ENCODE measurements around the gene TMEM269.
"Not testable (repeated sequence)": the region's sequence is repeated elsewhere in the genome, so short reads cannot be mapped to it uniquely, and the experiment has no call there.

TMEM269 gene

DNA sequence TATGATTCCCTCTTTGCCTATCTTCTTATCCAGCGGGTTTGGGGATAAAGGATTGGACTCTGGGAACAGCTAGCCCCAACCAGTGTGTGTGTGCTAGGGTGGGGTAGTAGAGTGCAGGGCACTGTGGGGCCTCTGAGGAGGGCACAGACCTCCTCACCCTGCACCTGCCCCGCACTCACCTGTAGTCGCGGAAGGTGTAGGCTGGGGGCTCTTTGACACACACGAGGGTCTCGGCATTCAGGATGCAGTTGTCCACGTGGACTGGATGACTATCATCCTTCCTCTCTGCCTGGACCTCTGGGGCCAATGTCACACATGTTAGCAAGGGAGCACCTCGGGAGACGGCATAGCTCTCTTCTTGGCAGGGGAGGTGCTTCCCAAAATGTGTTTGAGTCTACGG, 36.8 kb upstream of the TMEM269 start:
- no peak for DNase-seq (ENCODE audit: low read depth, low spot score)

DNA sequence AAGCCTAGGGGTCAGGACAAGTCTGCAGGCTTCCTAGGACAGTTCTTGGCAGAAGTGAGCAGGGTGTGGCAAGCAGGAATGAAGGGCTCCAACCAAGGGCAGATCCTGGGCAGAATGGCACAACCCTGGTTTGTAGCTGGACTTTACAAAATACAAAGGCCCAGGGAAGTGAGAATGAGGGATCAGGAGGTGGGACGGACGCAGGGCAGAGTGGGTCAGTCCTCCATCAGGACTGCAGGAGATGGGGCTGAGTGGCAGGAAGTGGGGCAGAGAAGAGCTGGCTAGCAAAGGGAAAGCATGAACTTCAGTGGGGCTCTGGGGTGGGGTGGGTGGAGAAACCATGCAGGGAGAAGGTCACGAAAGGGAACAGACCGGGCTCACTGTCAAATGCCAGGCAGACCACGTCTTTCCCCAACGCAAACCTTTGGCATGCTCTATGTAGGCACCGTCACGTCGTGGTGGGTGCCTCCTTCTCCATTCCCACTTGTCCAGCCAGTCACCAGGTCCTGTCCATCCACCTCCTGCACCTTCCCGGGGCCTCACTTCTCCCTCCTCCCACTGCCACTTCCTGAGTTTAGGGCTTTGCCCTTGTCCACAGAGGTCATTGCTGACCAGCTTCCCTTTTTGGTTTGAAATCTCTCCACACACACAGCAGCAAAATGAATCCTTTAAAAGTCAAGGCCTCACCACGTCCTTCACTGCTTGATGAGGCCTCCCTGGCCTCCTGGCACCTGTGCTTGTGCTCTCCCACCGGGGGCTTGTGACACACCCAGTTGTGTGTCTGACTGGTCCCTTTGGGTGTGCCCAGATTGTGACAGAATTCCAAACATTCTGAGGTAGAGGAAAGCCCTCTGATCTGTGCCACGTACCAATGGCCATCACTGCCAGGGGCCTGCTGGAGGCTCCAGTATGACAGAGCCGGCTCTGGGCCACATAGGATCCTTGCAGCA, 36.1 kb upstream of the TMEM269 start:
- DNase-seq (ENCODE audit: low read depth, low spot score) = no peak

GRCh38 chr1:42750041-42750440, 34.8 kb upstream of the TMEM269 start:
- DNase-seq (ENCODE audit: low read depth, low spot score) = no peak

GRCh38 chr1:42751511-42752070, 33.2 kb upstream of the TMEM269 start:
- DNase-seq (ENCODE audit: low read depth, low spot score) = not testable (repeated sequence)

DNA sequence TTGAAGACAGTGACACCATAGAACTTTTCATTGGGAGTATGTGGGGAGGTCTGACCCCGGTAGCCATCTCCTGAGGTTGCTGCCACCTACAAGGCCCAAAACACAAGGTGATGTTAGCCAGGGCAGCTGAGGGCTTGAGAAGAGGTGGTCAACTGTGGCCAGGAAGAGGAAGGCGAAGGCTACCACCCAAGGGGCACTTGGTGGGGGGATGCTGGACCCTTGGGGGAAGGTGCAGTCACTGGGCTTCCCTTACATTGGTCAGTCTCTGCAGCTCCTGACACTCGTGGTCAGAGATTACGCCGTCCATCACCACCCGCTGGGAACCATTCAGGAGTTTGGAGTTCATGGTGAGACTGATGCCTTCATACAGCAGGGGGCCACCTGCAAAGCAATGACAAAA, 32.5 kb upstream of the TMEM269 start:
- no peak for DNase-seq (ENCODE audit: low read depth, low spot score)

DNA sequence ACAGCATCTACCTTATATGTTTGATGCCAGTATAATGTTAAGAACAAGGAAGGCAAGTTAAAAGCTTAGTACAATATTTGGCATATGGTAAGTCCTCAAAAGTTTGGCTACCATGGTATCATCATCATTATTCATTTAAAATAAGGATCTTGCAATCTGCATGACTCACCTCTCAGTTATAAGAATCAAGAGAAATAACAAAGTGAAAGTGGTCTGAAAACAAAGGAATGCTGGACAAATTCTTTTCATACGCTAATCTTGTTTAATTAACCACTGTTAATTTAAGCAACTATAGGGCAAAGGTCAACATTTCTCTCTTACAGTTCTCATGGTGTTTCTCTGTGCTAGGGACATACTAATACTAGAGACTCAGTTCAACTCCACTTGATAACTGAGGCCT, 31.7 kb upstream of the TMEM269 start:
- DNase-seq (ENCODE audit: low read depth, low spot score) = no peak

GRCh38 chr1:42756956-42757891, 27.6 kb upstream of the TMEM269 start:
- DNase-seq (ENCODE audit: low read depth, low spot score) = no peak

DNA sequence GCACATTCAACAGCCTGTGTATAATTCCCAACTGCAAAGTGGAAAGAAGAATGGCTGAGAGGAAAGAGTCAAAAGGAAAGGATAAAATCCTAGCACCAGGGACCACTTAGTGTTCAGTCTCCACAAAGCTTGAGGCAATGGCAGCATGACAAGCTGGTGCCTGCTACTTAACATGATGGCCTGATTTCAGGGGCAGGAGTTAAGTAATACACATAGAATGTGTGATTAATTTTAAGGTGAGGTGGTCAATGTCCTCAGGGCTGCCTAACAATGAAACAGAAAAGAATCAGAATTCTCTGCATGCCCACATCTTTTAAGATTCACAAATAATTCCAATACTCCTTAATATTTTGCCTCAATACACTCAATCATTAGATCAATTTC, 26.9 kb upstream of the TMEM269 start:
- no peak for DNase-seq (ENCODE audit: low read depth, low spot score)

DNA sequence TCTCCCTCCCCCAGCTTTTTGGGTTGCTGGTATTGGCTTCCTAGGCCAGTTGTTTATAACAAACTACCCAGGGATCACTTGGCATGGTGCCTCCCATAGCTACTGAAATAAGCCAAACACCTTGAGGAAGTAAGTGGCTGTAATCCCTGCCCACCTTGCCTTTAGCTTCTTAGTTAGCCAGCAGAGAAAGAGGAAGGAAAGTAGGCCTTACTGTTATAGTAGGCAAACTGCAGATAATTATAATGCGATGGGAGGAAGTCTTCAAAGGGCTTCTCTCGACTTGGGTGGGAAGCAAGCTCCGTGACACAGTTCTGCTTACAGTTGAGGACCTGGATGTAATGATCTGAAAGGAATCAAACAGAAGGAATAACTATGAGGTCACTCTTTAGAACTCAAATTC, 26.1 kb upstream of the TMEM269 start:
- DNase-seq (ENCODE audit: low read depth, low spot score) = no peak

DNA sequence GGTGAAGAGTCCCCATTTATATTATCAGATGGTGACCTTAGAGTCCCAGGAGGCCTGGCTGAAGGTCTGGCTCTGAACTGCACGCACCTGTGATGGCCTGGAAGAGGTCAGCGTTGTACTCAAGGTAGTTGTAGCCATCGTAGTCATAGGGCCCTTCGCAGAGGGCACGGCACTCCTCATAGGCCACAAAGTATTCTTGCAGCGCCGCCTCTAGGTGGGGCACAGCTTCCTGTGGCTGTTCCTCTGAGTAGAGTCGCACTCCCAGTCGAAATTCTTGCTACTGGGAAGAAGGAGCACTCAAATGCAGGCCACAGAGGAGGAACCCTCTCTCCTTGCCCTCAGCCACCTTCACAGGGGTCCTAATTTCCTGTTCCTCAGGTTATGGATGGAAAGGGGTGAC, 25.7 kb upstream of the TMEM269 start:
- DNase-seq (ENCODE audit: low read depth, low spot score) = no peak

- no peak for DNase-seq (ENCODE audit: low read depth, low spot score)
Measured at GRCh38 chr1:42761567-42761966, 23.2 kb upstream of the TMEM269 start.

DNA sequence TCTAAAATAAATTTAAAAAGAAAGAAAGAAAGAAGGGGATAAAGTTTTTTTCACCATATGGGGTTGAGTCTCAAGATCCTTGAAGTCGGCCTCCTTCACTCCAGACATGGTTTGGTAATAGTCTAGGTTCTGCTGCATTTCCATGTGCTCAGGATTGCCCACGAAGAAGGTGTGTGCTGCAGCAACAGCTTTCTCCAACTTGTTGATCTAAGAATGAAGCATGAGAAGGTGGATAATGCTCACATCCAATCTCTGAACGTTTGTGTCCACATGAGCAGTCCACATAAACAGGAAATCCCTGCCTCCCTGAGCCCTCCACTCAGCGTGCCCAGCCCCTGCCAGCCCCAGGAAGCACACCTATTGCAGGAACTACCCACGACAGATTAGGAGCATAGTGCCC, 22.5 kb upstream of the TMEM269 start:
- no peak for DNase-seq (ENCODE audit: low read depth, low spot score)

DNA sequence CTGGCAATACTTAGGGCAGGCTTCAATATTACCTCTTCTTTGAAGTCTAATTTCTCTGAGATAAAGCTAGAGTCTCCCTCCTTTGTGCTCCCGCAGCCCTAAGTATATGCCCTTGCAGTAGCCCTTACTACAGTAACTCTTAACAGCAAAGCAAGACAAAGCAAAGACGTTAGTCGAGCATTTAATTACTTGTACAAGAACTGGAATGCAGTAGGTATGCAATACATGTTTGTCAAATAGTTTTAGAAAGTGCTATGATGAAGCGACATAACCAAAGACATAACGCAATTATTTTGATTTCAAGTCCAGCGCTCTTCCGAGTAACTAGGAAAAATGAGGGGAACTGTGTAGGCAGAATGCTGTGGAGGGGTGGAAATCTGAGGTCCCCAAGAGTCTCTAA, 19.5 kb upstream of the TMEM269 start:
- DNase-seq (ENCODE audit: low read depth, low spot score) = no peak

GRCh38 chr1:42765832-42766740, 18.7 kb upstream of the TMEM269 start:
- no peak for DNase-seq (ENCODE audit: low read depth, low spot score)

DNA sequence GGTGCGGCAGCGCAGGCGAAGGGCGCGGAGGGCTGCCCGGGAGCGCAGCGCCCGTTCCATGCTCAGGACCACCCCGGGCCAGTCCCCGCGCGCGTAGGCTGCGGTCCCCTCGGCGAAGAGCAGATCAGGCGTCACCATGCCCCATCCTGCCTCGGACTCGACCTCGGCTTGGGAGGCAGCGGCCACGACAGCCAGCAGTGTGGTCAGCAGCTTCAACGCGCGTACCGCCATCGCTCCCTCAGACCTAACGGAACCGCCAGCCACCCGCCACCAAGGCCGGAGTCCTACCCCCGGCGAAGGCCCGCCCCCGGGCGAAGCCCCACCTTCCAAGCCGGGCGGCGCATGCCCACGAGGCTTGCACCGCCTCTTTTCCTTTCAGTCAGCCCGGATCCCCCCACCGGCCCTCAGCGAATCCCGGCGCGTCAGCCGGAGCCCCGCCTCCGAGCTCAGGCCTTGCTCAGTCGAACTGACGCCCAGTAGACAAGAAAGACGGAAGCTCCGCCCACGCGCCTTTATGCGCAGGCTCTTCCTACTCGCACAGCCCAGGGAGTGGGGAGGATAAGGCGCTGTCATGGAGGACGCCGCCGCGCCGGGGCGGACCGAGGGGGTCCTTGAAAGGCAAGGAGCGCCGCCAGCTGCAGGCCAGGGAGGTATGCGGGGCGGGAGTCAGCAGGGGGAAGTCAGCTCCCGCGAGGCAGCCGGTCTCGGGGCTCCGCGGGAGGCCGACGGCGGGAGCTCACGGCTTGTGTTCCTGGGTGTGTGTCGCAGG, 17.9 kb upstream of the TMEM269 start, which contains the start of the genes C1orf50 and P3H1:
C1orf50 (plus strand) TSS at position 509 of the 769 bp plus-strand sequence; CDS start at position 572, 63 bp downstream.
P3H1 (minus strand) TSS at position 288 of the 769 bp plus-strand sequence; CDS start at position 231, 57 bp downstream.
- DNase-seq (ENCODE audit: low read depth, low spot score) = peak; percentile 100

GRCh38 chr1:42767510-42768000, 17.2 kb upstream of the TMEM269 start:
- DNase-seq (ENCODE audit: low read depth, low spot score) = no peak

DNA sequence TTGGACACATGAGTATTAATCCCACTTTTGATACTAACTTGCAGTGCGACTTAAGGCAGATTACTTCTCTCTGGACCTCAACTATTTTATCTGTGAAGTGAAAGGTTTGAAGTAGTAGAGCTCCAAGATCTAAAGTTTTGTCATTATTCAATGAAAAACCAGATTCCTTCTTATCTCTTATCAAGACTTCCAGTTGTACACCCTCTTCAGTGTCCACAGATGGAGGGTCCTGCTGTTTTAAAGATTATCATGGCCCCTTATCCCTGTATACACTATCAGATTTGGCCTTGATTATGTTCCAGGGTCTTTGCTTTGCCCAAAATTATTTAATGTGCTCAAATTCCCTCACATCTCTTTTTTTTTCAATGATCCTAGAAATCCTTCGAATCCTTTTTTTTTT, 16.6 kb upstream of the TMEM269 start:
- no peak for DNase-seq (ENCODE audit: low read depth, low spot score)

DNA sequence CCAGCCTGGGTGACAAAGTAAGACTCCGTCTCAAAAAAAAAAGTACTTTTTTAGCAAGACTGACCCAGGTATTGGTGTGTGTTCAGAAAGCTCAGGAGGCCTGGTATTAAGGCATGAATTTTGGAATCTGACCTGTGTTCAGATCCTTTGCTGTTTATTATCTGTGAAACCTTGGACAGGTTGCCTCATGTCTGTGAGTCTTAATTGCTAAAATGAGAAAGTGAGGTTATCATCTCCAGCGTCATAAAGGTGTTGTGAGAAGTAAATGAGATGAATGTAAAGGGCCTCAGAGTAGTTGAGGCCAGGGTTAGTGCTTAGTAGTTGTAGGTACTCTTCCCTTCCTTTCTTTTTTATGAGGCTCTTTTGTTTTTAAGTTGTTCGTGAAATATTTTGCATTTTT, 15.0 kb upstream of the TMEM269 start:
- DNase-seq (ENCODE audit: low read depth, low spot score) = no peak

DNA sequence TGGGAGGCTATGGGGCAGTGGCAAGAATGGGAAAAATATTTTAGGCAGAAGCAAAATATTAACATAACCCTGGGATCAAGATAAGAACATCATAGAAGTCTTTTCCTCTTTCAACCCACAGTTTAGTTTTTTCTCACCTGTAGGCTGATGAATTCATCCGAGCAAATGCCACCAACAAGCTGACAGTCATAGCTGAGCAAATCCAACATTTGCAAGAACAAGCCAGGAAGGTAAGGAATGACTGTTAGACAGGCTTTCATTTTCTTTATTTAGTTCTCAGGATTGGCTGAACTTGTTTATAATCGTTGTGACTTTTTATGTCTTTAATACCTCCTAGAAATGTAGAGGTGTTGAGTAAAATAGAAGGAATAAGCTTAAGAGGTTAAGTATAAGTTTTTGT, 11.4 kb upstream of the TMEM269 start:
- DNase-seq (ENCODE audit: low read depth, low spot score) = no peak
